ENCODE data around the gene HMG20A.
A peak's percentile ranks its signal among the peaks of the same experiment; 100 is the strongest.

HMG20A gene

DNA sequence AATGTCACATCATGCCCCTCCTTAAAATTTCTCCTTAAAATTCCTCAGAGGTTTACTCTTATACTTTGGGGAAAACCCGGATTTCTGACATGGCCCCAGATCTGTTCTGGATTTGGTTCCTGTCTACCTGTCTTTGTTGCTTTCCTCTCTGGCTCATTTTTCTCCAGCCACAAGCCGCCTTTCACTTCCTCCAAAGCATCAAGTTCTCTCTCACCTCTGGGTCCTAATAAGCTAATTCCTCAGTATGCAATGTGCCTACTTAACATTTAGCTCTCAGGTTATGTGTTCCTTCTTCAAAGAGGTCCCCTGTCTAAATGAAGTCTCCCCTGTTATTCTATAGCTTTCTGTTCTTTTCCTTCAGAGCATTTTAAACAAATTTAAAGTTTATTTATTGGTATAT lies 16.1 kb downstream of the HMG20A start:
- no peak for DNase-seq

- DNase-seq, result no peak
Measured at GRCh38 chr15:77437264-77437663, 16.6 kb downstream of the HMG20A start.

DNA sequence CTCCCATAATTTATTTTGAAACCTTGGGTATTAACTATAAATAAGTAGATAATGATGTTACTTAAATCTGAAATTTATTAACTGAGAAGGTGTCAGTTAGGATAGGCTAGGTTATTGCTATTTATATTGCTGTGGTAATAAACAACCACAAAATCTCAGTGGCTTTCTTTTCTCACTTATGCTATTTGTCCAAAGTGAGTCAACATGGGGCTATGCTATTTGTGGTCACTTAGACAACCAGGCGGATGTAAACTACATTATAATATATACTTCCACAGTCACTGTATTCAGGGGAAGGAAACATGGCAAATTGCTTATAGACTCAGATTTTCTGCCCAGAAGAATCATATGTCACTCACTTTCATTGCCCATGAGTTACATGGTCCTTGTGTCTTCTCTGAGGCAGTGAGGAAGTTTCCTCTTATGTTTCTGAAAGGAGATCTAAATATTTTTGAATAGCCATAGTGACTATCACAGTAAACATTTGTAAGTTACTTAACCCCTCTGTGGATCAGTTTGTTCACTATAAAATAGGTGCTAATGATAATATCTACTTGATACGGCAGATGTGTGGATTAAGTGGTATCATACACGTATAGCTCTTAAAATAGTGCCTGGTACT lies 19.8 kb downstream of the HMG20A start:
- DNase-seq, result no peak

DNA sequence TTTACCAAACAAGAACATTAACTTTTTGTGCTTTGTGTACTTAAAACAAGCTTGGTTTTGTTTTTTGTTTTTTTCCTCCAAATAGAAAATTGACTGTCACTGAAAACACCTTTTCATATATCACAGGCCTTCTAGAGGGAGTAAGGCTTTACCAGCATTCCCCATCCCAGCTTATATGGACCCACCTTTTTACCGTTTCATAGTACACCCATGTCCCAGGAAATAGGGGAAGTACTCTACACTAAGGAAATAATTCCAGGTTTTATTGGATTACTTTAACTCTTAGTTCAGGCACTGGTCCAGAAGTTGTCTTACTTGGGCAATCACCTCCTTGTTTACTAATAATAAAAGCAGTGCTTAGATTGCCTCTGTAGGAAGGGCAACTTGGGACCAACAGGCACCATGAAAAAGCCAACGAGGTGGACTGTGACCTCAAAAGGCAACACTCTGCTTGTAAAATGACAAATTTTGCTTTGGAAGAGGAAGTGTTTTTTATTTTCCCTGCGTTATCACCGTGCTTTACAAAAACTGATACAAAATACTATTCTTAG lies 26.2 kb downstream of the HMG20A start:
- DNase-seq, result no peak

DNA sequence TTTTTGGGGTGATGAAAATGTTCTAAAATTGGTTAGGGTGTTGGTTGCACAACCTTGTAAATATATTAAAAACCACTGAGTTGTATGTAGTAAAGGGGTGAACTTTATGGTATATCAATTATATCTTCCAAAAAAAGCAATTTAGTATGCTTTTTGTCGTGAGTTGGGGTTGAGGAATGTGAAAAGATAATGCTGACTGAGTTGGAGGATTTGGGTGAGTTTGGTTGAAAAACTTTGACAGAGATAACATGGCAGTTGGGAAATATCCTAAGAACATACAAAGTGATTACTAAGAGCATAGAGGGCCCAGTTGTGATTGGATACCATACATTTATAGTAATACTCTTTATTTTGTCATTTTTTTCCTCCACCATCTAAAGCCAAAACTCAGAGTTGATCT lies 33.6 kb downstream of the HMG20A start:
- no peak for DNase-seq

GRCh38 chr15:77454951-77455350 lies 34.3 kb downstream of the HMG20A start:
- DNase-seq, result no peak

DNA sequence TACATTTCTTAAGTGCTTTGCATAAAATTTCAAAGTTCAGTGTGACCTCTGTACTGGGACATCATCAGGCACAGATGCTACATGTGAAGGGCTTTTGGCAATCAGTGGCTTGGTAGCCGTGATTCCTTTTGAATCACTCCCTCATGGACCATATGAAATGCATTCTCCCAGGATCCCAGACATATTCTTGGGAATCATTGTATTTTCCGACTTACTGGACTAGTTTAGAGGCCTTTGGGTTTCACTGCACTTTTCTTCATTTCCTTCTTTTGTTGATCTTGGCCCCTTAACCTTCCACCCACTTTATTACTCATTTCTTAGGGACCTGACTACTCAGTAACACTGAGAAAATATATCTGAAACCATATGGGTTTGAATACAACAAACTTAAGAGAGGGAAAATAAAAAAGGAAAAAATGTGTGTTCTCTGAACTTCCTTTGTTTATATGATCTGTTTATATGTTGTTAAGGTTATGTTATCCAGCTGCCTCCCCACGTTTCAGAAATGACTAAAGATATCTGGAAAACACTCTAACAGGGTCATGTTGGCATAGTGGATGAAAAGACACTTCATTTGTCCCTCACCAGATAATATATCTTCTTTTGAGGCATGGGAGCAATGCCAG lies 35.1 kb downstream of the HMG20A start:
- DNase-seq, result no peak

DNA sequence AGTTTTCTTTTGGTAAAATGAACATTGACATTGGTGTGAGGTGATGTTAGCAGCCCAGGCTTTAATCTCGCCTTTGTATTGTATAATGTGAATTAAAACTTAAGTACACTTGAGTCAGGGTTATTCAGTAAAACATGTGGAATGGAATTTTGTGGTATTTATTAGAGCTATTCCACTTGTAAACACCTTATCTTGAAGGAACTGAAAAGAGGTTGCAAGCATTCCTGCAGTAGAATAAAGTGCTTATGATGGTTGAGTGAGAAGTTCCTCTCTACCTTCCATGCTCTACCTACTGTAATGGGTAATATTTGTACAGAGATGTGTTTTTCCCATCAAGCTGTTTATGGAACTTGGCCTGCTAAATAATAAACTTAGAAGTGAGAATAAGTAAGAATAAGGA lies 36.1 kb downstream of the HMG20A start:
- DNase-seq, result no peak

DNA sequence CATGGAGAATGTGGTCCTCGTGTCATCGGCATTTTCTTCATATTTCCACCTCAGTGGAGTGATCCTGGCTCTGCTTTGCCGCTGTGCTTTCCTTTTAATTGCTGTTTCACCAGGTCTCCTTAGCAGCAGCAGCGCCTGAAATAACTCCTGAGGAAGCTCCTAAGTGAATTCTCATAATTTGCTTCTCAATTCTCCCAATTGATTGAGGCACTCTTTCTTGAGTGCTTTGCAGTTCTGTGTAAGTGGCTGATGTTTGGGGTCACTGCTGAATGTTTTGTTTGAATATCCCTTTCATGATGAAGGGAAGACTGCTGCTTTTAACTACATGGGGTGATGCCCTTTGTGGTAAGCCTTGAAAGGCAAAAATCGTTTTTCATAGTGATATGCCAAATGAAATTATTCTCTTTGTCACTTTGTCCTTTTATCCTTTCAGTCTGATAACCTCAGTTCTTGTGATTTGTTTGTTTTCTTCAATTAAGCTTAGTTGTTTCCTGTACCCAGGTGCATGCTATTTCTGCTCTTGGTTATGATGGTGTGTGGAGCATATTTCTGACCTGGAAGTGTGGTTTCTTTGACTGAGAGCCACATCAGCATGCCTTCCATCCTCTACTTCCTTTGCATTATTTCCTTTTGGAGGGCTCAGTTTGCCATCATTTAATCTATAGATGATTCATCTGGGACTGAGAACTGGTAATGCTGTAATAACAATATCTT lies 36.7 kb downstream of the HMG20A start:
- no peak for DNase-seq

- no peak for DNase-seq
Measured at GRCh38 chr15:77457905-77458265, 37.2 kb downstream of the HMG20A start.

DNA sequence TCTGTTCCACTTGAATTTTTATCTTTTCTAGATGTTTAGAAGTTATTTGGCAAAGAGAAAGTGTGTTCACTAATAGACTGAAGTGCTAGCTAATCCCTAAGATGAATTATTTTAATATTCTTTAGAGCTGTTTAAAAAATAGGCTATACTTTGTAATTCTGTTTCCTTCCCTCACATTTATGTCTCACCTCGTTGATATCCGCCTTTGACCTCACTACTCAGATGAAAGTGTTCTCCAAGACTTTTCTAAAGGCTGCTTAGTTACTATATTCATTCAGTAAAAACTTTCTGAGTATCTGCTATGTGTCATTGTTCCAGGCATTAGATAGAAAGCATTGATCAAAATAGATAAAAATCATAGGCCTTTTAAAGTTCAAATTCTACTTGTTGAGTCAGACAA lies 38.3 kb downstream of the HMG20A start:
- no peak for DNase-seq

- DNase-seq, result no peak
Measured at GRCh38 chr15:77461486-77461885, 40.8 kb downstream of the HMG20A start.

DNA sequence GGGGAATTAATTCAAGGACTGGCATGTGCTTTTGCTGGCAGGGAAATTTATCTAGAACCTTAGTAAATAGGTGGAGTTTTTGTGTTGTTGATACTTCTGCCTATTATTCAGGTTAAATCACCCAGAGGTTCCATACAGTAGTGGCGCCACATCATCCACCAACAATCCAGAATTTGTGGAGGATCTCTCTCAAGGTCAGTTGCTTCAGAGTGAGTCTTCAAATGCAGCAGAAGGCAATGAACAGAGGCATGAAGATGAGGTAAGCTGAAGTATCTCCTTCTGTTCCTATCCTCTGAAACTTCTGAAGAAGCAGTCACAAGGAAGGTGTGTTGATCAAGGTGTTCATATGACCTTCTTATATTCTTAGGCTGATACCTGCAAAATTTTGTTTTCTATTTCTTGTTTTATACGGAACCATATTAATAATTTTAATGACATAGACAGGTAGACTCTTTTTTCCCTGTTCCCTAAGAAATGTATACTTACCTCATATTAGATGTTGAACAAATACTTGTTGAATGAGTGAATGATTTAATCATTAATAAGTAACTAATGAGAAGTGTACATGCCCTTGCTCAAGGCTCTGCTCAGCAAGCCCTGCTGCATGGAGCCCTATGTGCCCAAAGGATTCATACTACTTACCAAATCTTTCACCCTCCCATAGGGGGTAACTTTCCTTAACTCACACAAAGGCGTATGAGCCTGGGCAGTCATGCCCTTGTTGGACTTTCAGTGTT lies 43.6 kb downstream of the HMG20A start:
- no peak for DNase-seq

- no peak for DNase-seq
Measured at GRCh38 chr15:77466521-77466920, 45.8 kb downstream of the HMG20A start.

DNA sequence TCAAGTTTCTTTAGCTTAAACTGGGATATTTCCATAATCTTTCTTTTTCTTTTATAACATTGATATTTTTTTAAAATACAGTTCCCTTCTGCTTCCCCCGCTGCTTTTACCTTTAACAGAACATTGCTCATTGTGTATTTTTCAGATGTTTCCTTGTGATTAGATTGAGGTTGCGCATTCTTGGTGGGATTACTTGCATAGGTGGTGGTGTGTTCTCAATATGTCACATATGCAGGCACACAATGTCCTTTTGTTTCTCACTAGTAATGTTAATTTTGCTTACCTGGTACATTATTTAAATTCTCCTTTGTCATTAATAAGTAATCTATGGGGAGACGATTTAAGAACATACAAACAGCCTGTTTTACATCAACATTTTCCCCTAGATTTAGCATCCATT lies 48.2 kb downstream of the HMG20A start:
- no peak for DNase-seq

- no peak for DNase-seq
Measured at GRCh38 chr15:77470235-77470634, 49.5 kb downstream of the HMG20A start.

- no peak for DNase-seq
Measured at GRCh38 chr15:77473328-77473727, 52.6 kb downstream of the HMG20A start.

DNA sequence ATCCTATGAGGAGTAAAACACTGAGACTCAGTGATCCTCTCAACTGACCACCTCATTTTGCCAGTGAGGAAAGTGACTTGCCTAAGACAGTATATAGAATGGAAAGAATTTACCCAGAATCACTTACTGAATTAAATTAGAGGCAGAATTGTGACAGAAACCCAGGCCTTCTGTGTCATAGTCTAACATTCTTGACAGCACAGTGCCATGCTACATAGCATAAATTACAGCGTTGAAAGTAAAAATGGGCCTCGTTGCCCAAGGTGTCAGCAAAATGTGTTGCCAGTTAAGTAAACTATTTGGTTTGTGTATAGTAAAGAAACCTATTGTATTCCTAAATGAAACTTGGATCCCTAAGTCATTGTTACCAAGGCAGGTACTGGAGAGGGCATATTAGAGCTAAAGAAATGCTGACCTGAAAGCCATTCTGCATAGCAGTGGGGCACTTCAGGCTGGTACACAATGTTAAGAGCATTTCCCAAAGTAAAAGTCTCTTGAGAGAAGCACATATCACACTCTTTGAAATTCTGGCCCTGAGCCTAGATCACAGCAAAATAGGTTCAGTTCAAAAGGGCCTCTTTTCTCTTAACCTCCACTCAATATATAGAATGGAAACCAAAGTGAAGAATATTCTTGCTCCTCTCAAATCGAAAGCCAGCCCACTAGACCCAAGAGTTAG lies 53.8 kb downstream of the HMG20A start:
- DNase-seq, result no peak

GRCh38 chr15:77475001-77475400 lies 54.3 kb downstream of the HMG20A start:
- DNase-seq, result no peak

DNA sequence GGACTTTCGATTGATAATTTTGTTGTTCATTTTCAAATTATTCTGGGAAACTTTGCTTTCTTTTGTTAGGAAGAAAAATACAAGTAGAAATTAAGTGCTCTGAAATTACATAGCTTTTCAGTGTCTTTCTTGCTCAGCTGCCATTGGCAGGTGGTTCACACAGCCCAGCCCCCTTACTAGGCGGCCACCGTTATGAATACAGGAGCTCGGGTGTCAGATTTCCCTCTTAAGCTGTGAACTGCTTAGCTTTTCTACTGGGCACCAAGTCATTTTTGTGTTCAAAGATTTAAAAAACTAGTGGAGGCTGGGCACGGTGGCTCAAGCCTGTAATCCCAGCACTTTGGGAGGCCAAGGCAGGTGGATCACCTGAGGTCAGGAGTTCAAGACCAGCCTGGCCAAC lies 55.2 kb downstream of the HMG20A start:
- DNase-seq, result peak in 1 of 2 experiments; percentile 5

- no peak for DNase-seq
Measured at GRCh38 chr15:77476995-77477394, 56.3 kb downstream of the HMG20A start.

DNA sequence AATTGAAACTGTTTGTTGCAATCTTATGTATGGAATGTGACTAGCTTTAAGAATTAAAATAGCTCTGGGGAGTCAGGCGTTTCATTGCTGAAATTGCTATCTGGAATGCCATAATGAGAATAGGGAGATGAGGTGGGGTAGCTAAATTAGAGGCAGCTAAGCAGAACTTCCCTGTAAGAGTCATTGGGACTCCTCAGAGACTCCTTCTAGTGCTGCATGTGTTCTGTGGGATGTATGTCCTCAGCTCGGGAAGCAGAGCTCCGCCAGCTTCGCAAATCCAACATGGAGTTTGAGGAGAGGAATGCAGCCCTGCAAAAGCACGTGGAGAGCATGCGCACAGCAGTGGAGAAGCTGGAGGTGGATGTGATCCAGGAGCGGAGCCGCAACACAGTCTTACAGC lies 57.4 kb downstream of the HMG20A start:
- no peak for DNase-seq

GRCh38 chr15:77479015-77479414 lies 58.3 kb downstream of the HMG20A start:
- DNase-seq, result no peak

Data from NCI-H446 (cell line).